A549 (cell line): Measurements from ENCODE around the gene FIZ1. TPM values are rescaled to one million over a fixed set of nuclear protein-coding genes. Genes with fewer than 3 reads are reported as not detected.

Source experiments
- ATAC-seq, 2 experiments: fragments of 200-7000 bp in 1 of 2; fragments of >200 bp in 1 of 2; cut with Nextera tagmentation in 1 of 2; cut with Tn5 transposase in 1 of 2; 3 replicates each; pipeline versions ENCODE4 v1.8.0 to v1.9.1; 2018 to 2020; ENCODE audit warnings: mild to moderate bottlenecking in 1 of 2, moderate library complexity in 1 of 2
- CTCF ChIA-PET: fragments of 300-600 bp; sonication (Branson Sonifier 250); formaldehyde crosslinking; extraction: SDS; loops from one replicate; lab custom pipeline; 2021; ENCODE audit warnings: antibody characterized with exemption, inconsistent platforms; lab: Yijun Ruan, JAX
- POLR2A ChIA-PET: fragments of 350-600 bp; formaldehyde crosslinking; extraction: SDS; loops from one replicate; lab custom pipeline; 2021; ENCODE audit warnings: antibody characterized with exemption, inconsistent platforms; lab: Yijun Ruan, JAX
- DNase-seq, 2 experiments: peaks; one replicate each; pipeline versions ENCODE4 v3.0.0 to v3.0.0-alpha.2; 2011 to 2016; ENCODE audit warnings: low read depth in 1 of 2, low spot score in 1 of 2
- FAIRE-seq: peaks from 2 replicates; lab custom pipeline; 2011; peaks lifted over from hg19 to GRCh38; lab: Jason Lieb, UNC
- H3K27ac ChIP-seq, 2 experiments: fragments of >200 bp; sonication (Bioruptor Twin); formaldehyde crosslinking; 3 replicates each; pipeline ENCODE4 v1.5.1; 2016 to 2017
- H3K4me1 ChIP-seq: fragments of >200 bp; sonication (Bioruptor Twin); formaldehyde crosslinking; 3 replicates; pipeline ENCODE4 v1.6.1; 2016
- H3K4me2 ChIP-seq: fragments of >200 bp; sonication (Bioruptor Twin); formaldehyde crosslinking; 3 replicates; pipeline ENCODE4 v1.6.1; 2016
- H3K4me3 ChIP-seq: fragments of >200 bp; sonication (Bioruptor Twin); formaldehyde crosslinking; 3 replicates; pipeline ENCODE4 v1.5.1; 2016
- H3K9me3 ChIP-seq: fragments of >200 bp; sonication (Bioruptor Twin); formaldehyde crosslinking; 3 replicates; pipeline ENCODE4 v1.6.1; 2016
- ATOH8 ChIP-seq: fragments of 250-450 bp; sonication (Bioruptor Pico); IDR thresholded peaks from 2 replicates; pipeline ENCODE4 v1.5.0; 2020; ENCODE audit warnings: low read depth, mild to moderate bottlenecking, moderate library complexity
- BHLHE40 ChIP-seq: IDR thresholded peaks from 2 replicates; pipeline ENCODE4 v1.6.1; 2012; ENCODE audit warnings: low read depth, low read length, inconsistent platforms
- CHD2 ChIP-seq: fragments of 150-350 bp; IDR thresholded peaks from 2 replicates; pipeline ENCODE4 v1.6.1; 2014; ENCODE audit warnings: low read length; ENCODE audit not compliant: partially characterized antibody
- CTCF ChIP-seq: fragments of >200 bp; sonication (Bioruptor Twin); formaldehyde crosslinking; IDR thresholded peaks from 3 replicates; pipeline ENCODE4 v1.5.1; 2016
- EHF ChIP-seq: fragments of 250-450 bp; sonication (Bioruptor Pico); IDR thresholded peaks from 2 replicates; pipeline ENCODE4 v1.5.0; 2020; ENCODE audit warnings: mild to moderate bottlenecking
- EHMT2 ChIP-seq: fragments of 200-600 bp; sonication (generic); IDR thresholded peaks from 2 replicates; pipeline ENCODE4 v1.6.1; 2016; ENCODE audit warnings: antibody characterized with exemption, low read depth, mild to moderate bottlenecking, moderate library complexity
- EP300 ChIP-seq, 2 experiments: fragments of >200 bp; sonication (Bioruptor Twin); formaldehyde crosslinking; IDR thresholded peaks; 2 replicates in 1 of 2; 3 replicates in 1 of 2; pipeline ENCODE4 v1.6.1; 2016 to 2017
- ESRRA ChIP-seq: fragments of 150-350 bp; IDR thresholded peaks from 2 replicates; pipeline ENCODE4 v1.6.1; 2014; ENCODE audit warnings: mild to moderate bottlenecking, low read length, borderline replicate concordance
- FOSL2 ChIP-seq, 2 experiments: fragments of 450-650 bp in 1 of 2; fragments of >200 bp in 1 of 2; sonication (Bioruptor Twin) in 1 of 2; formaldehyde crosslinking; IDR thresholded peaks; 2 replicates each; pipeline versions ENCODE4 v1.5.0 to v1.6.1; 2016 to 2020; ENCODE audit warnings: mild to moderate bottlenecking in 1 of 2, moderate library complexity in 1 of 2
- FOXS1 ChIP-seq: fragments of 250-450 bp; sonication (Bioruptor Pico); IDR thresholded peaks from 2 replicates; pipeline ENCODE4 v1.5.0; 2020; ENCODE audit warnings: mild to moderate bottlenecking, moderate library complexity
- HEYL ChIP-seq: fragments of 250-450 bp; sonication (Bioruptor Pico); IDR thresholded peaks from 2 replicates; pipeline ENCODE4 v1.8.0; 2021; ENCODE audit warnings: mild to moderate bottlenecking, moderate library complexity
- HOXA7 ChIP-seq: fragments of 250-450 bp; sonication (Bioruptor Pico); IDR thresholded peaks from 2 replicates; pipeline ENCODE4 v1.5.0; 2020; ENCODE audit warnings: mild to moderate bottlenecking, moderate library complexity
- HOXB13 ChIP-seq: fragments of 250-450 bp; sonication (Bioruptor Pico); IDR thresholded peaks from 2 replicates; pipeline ENCODE4 v1.5.0; 2020; ENCODE audit warnings: low read depth, mild to moderate bottlenecking, moderate library complexity
- JUN ChIP-seq, 2 experiments: fragments of >200 bp; sonication (Bioruptor Twin); formaldehyde crosslinking; IDR thresholded peaks; 2 replicates in 1 of 2; 3 replicates in 1 of 2; pipeline ENCODE4 v1.6.1; 2016 to 2017
- JUNB ChIP-seq: fragments of >200 bp; sonication (Bioruptor Twin); formaldehyde crosslinking; IDR thresholded peaks from 2 replicates; pipeline ENCODE4 v1.6.1; 2016
- KDM1A ChIP-seq: fragments of 200-600 bp; sonication (generic); IDR thresholded peaks from 2 replicates; pipeline ENCODE4 v1.6.1; 2016; ENCODE audit warnings: low read depth, mild to moderate bottlenecking
- MAFK ChIP-seq: fragments of 450-650 bp; IDR thresholded peaks from 2 replicates; pipeline ENCODE4 v1.6.1; 2014; ENCODE audit not compliant: partially characterized antibody
- MAX ChIP-seq: IDR thresholded peaks from 2 replicates; pipeline ENCODE4 v1.6.1; 2012
- MYC ChIP-seq: IDR thresholded peaks from 2 replicates; pipeline ENCODE4 v1.6.1; 2012; ENCODE audit warnings: mild to moderate bottlenecking, inconsistent platforms, low read length, improper control_type of control experiment, borderline replicate concordance
- NPAS2 ChIP-seq: fragments of 250-450 bp; sonication (Bioruptor Pico); IDR thresholded peaks from 2 replicates; pipeline ENCODE4 v1.8.0; 2022; ENCODE audit warnings: mild to moderate bottlenecking, moderate library complexity, borderline replicate concordance
- NR3C1 ChIP-seq: fragments of >200 bp; sonication (Bioruptor Twin); formaldehyde crosslinking; IDR thresholded peaks from 3 replicates; pipeline ENCODE4 v1.6.1; 2017
- POLR2A ChIP-seq: IDR thresholded peaks from 2 replicates; pipeline ENCODE4 v1.6.1; 2012; ENCODE audit warnings: mild to moderate bottlenecking, low read length
- POLR2AphosphoS2 ChIP-seq: conservative IDR thresholded peaks from 2 replicates; pipeline ENCODE4 v1.6.1; 2012; ENCODE audit warnings: low read length, improper control_type of control experiment, inconsistent platforms
- RAD21 ChIP-seq, 2 experiments: fragments of >200 bp in 1 of 2; sonication (Bioruptor Twin) in 1 of 2; formaldehyde crosslinking in 1 of 2; IDR thresholded peaks in 1 of 2; conservative IDR thresholded peaks in 1 of 2; 2 replicates in 1 of 2; 3 replicates in 1 of 2; pipeline ENCODE4 v1.6.1; 2012 to 2018; ENCODE audit warnings: inconsistent platforms in 1 of 2
- RCOR1 ChIP-seq: fragments of 150-350 bp; IDR thresholded peaks from 2 replicates; pipeline ENCODE4 v1.6.1; 2014; ENCODE audit warnings: antibody characterized with exemption, low read length, low read depth
- RNF2 ChIP-seq: fragments of 200-600 bp; sonication (generic); IDR thresholded peaks from 2 replicates; pipeline ENCODE4 v1.6.1; 2016; ENCODE audit warnings: low read depth, mild to moderate bottlenecking, antibody characterized with exemption, moderate library complexity, borderline replicate concordance
- SMC3 ChIP-seq: fragments of >200 bp; sonication (Bioruptor Twin); formaldehyde crosslinking; IDR thresholded peaks from 3 replicates; pipeline ENCODE4 v1.6.1; 2018; ENCODE audit warnings: inconsistent platforms
- SREBF2 ChIP-seq: fragments of 450-650 bp; IDR thresholded peaks from 2 replicates; pipeline ENCODE4 v1.6.1; 2014; ENCODE audit warnings: mild to moderate bottlenecking, moderate library complexity
- TFCP2L1 ChIP-seq: fragments of 250-450 bp; sonication (Bioruptor Pico); IDR thresholded peaks from 2 replicates; pipeline ENCODE4 v1.5.0; 2021; ENCODE audit warnings: mild to moderate bottlenecking
- WGBS: methylation state at CpG from one replicate; pipeline ENCODE4 v1.1.6; 2017; ENCODE audit errors: missing lambda C conversion rate; 5-methylcytosine and 5-hydroxymethylcytosine counted together
- polyA plus RNA-seq, 4 experiments: library from polyadenylated mRNA; depleted of rRNA in 3 of 4; stranded (reverse); fragments of >200 nt; fragmentation: RNase III in 1 of 4; extraction: RNeasy Plus Mini Kit Qiagen cat#74134 plus additional on column Dnase treatment in 1 of 4; gene quantifications; 2 replicates in 3 of 4; 3 replicates in 1 of 4; pipeline ENCODE4 v1.2.3, GENCODE V29; 2011 to 2017
- TF ChIP-seq, protein P1 (sequence below): IDR thresholded peaks from 2 replicates; pipeline ENCODE4 v1.6.1; 2012; ENCODE audit warnings: low read depth, borderline replicate concordance
- TF ChIP-seq, protein P2 (sequence below): fragments of 200-600 bp; sonication (generic); IDR thresholded peaks from 2 replicates; pipeline ENCODE4 v1.6.1; 2016; ENCODE audit warnings: antibody characterized with exemption, mild to moderate bottlenecking, moderate library complexity
- TF ChIP-seq, protein P3 (sequence below): fragments of 250-450 bp; sonication (Bioruptor Pico); IDR thresholded peaks from 2 replicates; pipeline ENCODE4 v1.5.0; 2021; ENCODE audit warnings: mild to moderate bottlenecking, moderate library complexity, borderline replicate concordance

FIZ1 gene
- polyA plus RNA-seq, 2 of the 4 experiments (the other 2 are of a cell fraction): 10.3 to 16.9 TPM

- Histone ChIP-seq H3K9me3 (no peaks in the 10 kb centered on the region), H3K4me3 (no peak overlapping the region), H3K27ac (no peak overlapping the region), H3K4me1 (peaks cover 28% of the 10 kb centered on the region), H3K4me2 (no peak overlapping the region)
- CTCF ChIA-PET: interaction anchor here (0.6 to 24.9 kb wide), 13 partner anchors 7 to 975 kb away, joined by 3 to 363 read pairs (median 4); partner anchors contain the start of genes CCDC106 and ZNF784
- no peak for TF ChIP-seq BHLHE40
- no peak for TF ChIP-seq KDM1A
- no peak for TF ChIP-seq FOXS1 (CRISPR knock-in tag)
- no peak for TF ChIP-seq HEYL (CRISPR knock-in tag)
- no peak for TF ChIP-seq ESRRA
- TF ChIP-seq CHD2: no peak
- TF ChIP-seq SMC3: 0 out of 3 replicates have a peak, but pooled peaks have one; percentile 9
- no peak for TF ChIP-seq ATOH8
- TF ChIP-seq, protein P1, sequence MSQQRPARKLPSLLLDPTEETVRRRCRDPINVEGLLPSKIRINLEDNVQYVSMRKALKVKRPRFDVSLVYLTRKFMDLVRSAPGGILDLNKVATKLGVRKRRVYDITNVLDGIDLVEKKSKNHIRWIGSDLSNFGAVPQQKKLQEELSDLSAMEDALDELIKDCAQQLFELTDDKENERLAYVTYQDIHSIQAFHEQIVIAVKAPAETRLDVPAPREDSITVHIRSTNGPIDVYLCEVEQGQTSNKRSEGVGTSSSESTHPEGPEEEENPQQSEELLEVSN: no peak
- TF ChIP-seq FOSL2 (IDR thresholded peaks at IDR 0.05): no peak
- TF ChIP-seq FOSL2 (CRISPR knock-in tag; IDR thresholded peaks at IDR 0.05): no peak
- peak; percentile 43; the same call in 1 of the 2 replicates for TF ChIP-seq MAX
- TF ChIP-seq CTCF: peak; percentile 54
- no peak for TF ChIP-seq EP300 (IDR thresholded peaks at IDR 0.05)
- TF ChIP-seq RNF2: no peak
- no peak for TF ChIP-seq HOXA7
- no peak for TF ChIP-seq NR3C1
- TF ChIP-seq MAFK: no peak
- no peak for TF ChIP-seq POLR2A
- no peak for TF ChIP-seq MYC
- no peak for TF ChIP-seq NPAS2
- TF ChIP-seq JUN (IDR thresholded peaks at IDR 0.05): no peak
- no peak for TF ChIP-seq JUNB
- no peak for TF ChIP-seq RCOR1
- TF ChIP-seq TFCP2L1: no peak
- no peak for TF ChIP-seq EHF (CRISPR knock-in tag)
- TF ChIP-seq SREBF2: no peak
- TF ChIP-seq HOXB13 (CRISPR knock-in tag): no peak
- no peak for TF ChIP-seq POLR2AphosphoS2
- TF ChIP-seq, protein P2, sequence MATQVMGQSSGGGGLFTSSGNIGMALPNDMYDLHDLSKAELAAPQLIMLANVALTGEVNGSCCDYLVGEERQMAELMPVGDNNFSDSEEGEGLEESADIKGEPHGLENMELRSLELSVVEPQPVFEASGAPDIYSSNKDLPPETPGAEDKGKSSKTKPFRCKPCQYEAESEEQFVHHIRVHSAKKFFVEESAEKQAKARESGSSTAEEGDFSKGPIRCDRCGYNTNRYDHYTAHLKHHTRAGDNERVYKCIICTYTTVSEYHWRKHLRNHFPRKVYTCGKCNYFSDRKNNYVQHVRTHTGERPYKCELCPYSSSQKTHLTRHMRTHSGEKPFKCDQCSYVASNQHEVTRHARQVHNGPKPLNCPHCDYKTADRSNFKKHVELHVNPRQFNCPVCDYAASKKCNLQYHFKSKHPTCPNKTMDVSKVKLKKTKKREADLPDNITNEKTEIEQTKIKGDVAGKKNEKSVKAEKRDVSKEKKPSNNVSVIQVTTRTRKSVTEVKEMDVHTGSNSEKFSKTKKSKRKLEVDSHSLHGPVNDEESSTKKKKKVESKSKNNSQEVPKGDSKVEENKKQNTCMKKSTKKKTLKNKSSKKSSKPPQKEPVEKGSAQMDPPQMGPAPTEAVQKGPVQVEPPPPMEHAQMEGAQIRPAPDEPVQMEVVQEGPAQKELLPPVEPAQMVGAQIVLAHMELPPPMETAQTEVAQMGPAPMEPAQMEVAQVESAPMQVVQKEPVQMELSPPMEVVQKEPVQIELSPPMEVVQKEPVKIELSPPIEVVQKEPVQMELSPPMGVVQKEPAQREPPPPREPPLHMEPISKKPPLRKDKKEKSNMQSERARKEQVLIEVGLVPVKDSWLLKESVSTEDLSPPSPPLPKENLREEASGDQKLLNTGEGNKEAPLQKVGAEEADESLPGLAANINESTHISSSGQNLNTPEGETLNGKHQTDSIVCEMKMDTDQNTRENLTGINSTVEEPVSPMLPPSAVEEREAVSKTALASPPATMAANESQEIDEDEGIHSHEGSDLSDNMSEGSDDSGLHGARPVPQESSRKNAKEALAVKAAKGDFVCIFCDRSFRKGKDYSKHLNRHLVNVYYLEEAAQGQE: no peak
- TF ChIP-seq RAD21 (conservative IDR thresholded peaks at IDR 0.05 in 1 of 2, IDR thresholded peaks at IDR 0.05 in 1 of 2): peak in 1 of 2 experiments; percentile 15; a peak in 1 of 5 replicates
- no peak for TF ChIP-seq EHMT2
- TF ChIP-seq, protein P3, sequence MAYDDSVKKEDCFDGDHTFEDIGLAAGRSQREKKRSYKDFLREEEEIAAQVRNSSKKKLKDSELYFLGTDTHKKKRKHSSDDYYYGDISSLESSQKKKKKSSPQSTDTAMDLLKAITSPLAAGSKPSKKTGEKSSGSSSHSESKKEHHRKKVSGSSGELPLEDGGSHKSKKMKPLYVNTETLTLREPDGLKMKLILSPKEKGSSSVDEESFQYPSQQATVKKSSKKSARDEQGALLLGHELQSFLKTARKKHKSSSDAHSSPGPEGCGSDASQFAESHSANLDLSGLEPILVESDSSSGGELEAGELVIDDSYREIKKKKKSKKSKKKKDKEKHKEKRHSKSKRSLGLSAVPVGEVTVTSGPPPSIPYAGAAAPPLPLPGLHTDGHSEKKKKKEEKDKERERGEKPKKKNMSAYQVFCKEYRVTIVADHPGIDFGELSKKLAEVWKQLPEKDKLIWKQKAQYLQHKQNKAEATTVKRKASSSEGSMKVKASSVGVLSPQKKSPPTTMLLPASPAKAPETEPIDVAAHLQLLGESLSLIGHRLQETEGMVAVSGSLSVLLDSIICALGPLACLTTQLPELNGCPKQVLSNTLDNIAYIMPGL (CRISPR knock-in tag): no peak
- FAIRE-seq (no peak), ATAC-seq (peak in 1 of 2 experiments; percentile 15; a peak in 3 of 6 replicates), DNase-seq (peak; percentile 67 to 87)
- 82% methylated on average over 6 of the region's 6 CpGs for WGBS
- POLR2A ChIA-PET: interaction anchor here (0.6 to 3.4 kb wide), 5 partner anchors 14 to 428 kb away, joined by 3 to 20 read pairs (median 5); partner anchors contain the start of genes FIZ1, U2AF2 and ZNF784
Measured at GRCh38 chr19:55638864-55639359, 39.6 kb upstream of the FIZ1 start.
